ENCODE measurements around the gene DMBT1. TPM values are rescaled to one million over a fixed set of nuclear protein-coding genes. Genes with fewer than 3 reads are reported as not detected.

The DMBT1 gene
- total RNA-seq, 1 donor from 2014 or later = 78.6 TPM

- no peaks in the 10 kb centered on the region for H3K9me3 ChIP-seq
- H3K27me3 ChIP-seq = no peaks in the 10 kb centered on the region
- TF ChIP-seq CTCF (IDR thresholded peaks at IDR 0.05) = no peak
- H3K36me3 ChIP-seq = no peaks in the 10 kb centered on the region
- peak overlapping the region; percentile 55 for H3K27ac ChIP-seq
- DNase-seq (no peak), ATAC-seq (peak; percentile 73)
- no peak overlapping the region for H3K4me3 ChIP-seq
- H3K4me1 ChIP-seq = peaks cover 4% of the 10 kb centered on the region
- intact Hi-C loops (cut with DNase I) = no loop called here
Observed at GRCh38 chr10:122554131-122555036, 6.2 kb upstream of the DMBT1 start.

- Histone ChIP-seq H3K27ac (no peak overlapping the region), H3K9me3 (no peaks in the 10 kb centered on the region), H3K27me3 (no peaks in the 10 kb centered on the region), H3K4me1 (peaks cover 4% of the 10 kb centered on the region), H3K36me3 (no peaks in the 10 kb centered on the region), H3K4me3 (no peak overlapping the region)
- no peak for TF ChIP-seq CTCF (IDR thresholded peaks at IDR 0.05)
- ATAC-seq (no peak), DNase-seq (no peak)
- intact Hi-C loops (cut with DNase I) = no loop called here
Observed at GRCh38 chr10:122555442-122555841, 5.1 kb upstream of the DMBT1 start.

GRCh38 chr10:122557516-122557915 is 3.0 kb upstream of the DMBT1 start:
- H3K4me1 ChIP-seq = no peaks in the 10 kb centered on the region
- H3K27ac ChIP-seq = peak overlapping the region; percentile 11
- ATAC-seq = peak; percentile 74
- no peak for TF ChIP-seq CTCF (IDR thresholded peaks at IDR 0.05)
- no peak overlapping the region for H3K4me3 ChIP-seq
- DNase-seq = peak; percentile 75
- no peaks in the 10 kb centered on the region for H3K27me3 ChIP-seq
- H3K9me3 ChIP-seq = no peaks in the 10 kb centered on the region
- intact Hi-C loops (cut with DNase I) = no loop called here
- H3K36me3 ChIP-seq = no peaks in the 10 kb centered on the region

GRCh38 chr10:122558452-122558851 is 2.1 kb upstream of the DMBT1 start:
- Histone ChIP-seq H3K4me1 (no peaks in the 10 kb centered on the region), H3K4me3 (no peak overlapping the region), H3K27me3 (peaks cover 5% of the 10 kb centered on the region), H3K9me3 (no peaks in the 10 kb centered on the region), H3K36me3 (no peaks in the 10 kb centered on the region), H3K27ac (no peak overlapping the region)
- TF ChIP-seq CTCF (IDR thresholded peaks at IDR 0.05) = no peak
- no peak for ATAC-seq
- DNase-seq = no peak
- intact Hi-C loops (cut with DNase I) = no loop called here

GRCh38 chr10:122559228-122559627 is 1.3 kb upstream of the DMBT1 start:
- no peaks in the 10 kb centered on the region for H3K36me3 ChIP-seq
- intact Hi-C loops (cut with DNase I) = no loop called here
- H3K27ac ChIP-seq = no peak overlapping the region
- peaks cover 5% of the 10 kb centered on the region for H3K27me3 ChIP-seq
- DNase-seq (no peak), ATAC-seq (no peak)
- no peak for TF ChIP-seq CTCF (IDR thresholded peaks at IDR 0.05)
- no peaks in the 10 kb centered on the region for H3K9me3 ChIP-seq
- no peak overlapping the region for H3K4me3 ChIP-seq
- no peaks in the 10 kb centered on the region for H3K4me1 ChIP-seq

Data from upper lobe of right lung (tissue), 1 donor.